Measurements from ENCODE around the gene GNAO1.
"Not testable (repeated sequence)": the region's sequence is repeated elsewhere in the genome, so short reads cannot be mapped to it uniquely, and the experiment has no call there.

GNAO1 gene

DNA sequence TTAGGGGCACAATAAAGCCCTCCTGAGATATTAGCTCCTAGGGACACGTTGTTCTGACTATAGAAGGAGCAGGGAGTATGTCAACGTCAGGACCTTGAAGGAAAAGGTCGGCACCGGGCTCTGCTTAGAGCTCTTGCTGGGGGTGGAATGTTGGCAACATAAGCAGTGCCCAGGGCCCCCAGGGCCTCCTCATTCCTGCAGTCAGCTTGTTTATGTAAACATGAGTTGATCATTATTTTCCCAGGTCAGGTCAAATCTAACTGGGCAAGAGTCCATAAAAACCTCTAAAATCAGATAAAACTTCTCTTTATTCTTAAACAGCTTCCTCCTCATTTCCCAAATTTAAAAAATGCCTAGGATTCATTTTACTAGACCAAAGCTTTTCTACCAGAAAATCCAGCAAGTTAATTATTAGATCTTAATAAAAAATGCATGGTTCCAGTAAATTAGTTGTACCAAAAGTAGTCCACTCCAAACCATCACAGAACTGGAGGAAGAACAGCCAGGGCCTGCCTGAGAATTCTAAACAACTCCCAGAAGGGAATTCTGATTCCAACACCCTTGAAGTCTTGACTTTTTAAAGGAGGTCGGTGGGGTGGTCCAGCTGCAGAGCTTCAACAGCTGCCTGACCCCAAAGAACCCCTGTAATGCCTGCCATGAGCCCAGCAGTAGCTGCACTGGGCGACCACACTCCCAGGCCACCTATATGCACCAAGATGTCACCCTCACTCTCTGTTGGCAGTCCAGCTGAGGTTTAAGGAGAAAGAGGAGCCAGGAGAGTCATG is 179.8 kb downstream of the GNAO1 start:
- DNase-seq, result no peak

DNA sequence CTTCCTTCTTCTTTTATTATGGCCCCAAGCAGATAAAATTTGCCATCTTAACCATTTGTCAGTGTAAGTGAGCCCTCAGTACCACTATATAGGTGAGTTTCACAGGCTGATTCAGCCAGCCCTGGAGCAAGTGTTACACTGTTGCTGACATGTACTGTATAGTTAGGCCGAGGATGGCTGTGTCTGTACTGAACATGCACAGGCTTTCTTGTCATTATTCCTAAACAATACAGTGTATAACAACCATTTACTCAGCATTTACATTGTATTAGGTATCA is 180.3 kb downstream of the GNAO1 start:
- no peak for DNase-seq

DNA sequence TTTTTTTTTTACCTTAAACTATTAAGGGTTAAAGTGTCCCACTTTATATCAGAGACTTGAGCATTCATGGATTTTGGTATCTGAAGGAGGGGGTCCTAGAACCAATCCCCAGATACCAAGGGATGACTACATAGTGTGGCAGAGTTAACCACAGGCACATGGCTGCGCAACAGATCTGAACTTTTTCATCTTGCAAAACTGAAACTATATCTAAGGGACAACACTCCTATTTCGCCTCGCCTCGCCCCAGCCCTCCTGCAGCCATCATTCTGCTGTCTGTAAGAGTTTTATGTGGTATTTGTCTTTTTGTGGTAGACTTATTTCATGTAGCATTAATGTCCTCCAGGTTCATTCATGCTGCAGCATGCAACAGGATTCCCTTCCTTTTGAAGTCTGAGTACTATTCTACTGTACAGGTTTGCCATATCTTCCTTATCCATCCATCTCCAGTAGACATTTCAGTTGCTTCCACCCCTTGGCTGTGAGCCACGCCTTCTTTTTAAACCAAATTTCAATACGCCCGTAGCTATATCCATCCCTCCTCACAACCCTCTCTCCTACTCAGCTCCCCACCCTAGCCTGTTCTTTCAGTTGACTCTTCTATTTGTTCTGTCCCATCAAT is 180.8 kb downstream of the GNAO1 start:
- DNase-seq, result no peak

DNA sequence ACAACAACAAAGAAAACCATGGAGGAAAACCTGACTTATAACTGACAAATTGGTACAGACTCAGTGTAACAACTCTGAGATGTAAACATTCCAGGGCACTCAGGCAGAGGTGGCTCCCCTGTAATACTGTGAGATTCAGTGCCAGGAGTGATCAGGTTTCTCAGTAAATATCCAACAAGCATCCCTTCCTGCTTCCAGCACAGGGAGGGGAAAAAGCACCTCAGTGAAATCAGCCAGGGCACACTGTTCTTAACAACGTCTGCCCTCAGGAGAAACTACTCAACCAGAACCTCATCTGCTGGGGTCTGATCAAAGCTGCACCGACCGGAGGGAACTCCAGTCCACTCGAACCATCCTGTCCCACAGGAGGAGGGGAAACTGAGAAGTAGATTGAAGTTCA is 181.7 kb downstream of the GNAO1 start:
- no peak for DNase-seq

DNA sequence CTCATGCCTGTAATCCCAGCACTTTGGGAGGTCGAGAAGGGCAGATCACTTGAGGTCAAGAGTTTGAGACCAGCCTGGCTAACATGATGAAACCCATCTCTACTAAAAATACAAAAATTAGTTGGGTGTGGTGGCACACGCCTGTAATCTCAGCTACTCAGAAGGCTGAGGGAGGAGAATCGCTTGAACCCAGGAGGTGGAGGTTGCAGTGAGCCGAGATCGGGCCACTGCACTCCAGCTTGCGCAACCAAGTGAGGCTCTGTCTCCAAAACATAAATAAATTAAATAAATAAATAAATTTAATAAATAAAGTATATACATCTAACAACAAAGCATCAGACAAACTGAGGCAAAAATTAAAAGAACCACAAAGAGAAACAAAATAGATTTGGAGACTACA is 184.5 kb downstream of the GNAO1 start:
- not testable (repeated sequence) for DNase-seq

DNA sequence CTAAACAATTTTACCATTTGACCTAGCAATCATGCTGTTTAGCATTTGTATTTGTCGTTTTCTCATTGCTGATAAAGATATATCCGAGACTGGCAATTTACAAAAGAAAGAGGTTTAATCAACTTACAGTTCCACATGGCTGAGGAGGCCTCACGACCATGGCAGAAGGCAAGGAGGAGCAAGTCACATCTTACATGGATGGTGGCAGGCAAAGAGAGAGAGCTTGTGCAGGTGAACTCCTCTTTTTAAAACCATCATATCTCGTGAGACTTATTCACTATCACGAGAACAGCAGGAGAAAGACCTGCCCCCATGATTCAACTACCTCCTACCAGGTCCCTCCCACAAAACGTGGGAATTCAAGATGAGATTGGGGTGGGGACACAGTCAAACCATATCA is 187.8 kb downstream of the GNAO1 start:
- DNase-seq, result not testable (repeated sequence)

DNA sequence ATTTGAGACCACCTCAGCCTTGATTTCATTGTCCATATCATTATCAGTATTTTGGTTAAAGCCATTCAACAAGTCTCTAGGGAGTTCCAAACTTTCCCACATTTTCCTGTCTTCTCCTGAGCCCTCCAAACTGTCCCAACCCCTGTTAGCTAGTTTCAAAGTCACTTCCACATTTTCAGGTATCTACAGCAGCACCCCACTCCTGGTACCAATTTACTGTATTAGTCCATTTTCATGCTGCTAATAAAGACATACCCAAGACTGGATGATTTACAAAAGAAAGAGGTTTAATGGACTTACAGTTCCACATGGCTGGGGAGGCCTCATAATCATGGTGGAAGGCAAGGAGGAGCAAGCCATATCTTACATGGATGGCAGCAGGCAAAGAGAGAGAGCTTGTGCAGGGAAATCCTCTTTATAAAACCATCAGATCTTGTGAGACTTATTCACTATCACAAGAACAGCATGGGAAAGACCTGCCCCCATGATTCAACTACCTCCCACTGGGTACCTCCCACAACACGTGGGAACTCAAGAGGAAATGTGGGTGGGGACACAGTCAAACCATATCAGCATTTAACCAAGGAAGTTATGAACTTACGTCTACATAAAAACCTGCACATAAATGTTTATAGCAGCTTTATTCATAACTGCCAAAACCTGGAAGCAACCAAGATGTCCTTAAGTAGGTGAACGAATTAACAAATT is 189.6 kb downstream of the GNAO1 start:
- DNase-seq, result not testable (repeated sequence)

DNA sequence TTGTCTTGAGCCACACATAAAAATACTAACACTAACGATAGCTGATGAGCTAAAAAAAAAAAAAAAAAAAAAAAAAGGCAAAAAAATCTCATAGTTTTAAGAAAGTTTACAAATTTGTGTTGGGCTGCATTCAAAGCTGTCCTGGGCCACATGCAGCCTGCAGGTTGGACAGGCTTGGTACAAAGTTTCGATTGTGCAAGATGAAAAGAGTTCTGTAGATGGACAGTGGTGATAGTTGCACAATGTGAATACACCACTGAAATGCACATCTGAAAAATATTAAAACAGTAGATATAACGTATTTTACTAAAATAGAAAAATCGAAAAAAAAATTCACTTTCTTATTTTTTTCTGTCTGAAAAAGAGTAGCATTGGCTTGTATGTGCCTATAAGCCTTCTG is 191.2 kb downstream of the GNAO1 start:
- no peak for DNase-seq

DNA sequence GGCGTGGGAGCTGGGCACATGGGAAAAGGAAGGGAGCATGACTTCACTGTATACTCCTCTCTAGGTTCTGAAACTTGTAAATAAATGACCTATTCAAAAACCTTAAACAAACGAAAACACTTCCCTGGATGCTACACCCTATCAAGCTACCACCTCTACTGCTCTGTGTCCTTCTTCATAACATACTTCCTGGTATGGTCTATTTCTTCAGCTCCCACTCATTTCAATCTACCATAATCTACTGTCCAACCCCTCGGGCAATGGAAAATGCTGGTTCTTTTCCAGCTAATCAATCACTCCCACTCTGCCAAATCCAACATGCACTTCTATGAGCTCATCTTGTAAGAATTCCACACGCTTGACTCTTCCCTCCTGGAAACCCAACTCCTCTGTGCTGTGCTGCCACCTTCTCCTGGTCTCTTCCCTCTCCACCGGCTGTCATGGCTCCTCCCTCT is 191.6 kb downstream of the GNAO1 start:
- DNase-seq, result no peak

DNA sequence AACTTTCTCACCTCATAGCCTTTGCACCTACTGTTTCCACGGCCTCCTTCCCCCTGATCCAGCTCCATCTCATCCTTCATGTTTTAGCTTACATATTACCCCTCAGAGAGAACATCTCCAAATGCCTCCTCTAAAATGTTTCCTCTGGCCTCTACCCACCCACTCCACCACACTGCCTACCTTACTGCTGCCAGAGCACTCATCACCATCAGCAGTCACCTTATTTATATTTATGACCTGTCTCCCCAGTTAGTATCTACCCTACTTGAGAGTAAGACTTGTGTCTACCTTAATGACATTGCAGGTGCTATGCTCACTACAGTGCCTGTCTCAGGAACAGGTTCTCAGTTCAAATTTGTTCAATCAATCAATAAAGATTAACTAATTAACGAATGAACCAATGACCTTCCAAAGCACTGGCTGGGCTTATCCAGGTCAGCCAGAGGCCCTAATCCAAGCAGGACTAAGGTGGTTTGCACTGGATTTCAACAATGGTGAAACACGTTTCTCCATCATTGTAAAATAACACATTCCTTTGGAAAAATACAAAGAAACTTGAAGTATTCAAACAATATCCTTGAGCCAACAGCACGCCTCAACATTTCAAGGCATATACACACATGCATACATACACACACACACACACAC is 192.9 kb downstream of the GNAO1 start:
- no peak for DNase-seq

DNA sequence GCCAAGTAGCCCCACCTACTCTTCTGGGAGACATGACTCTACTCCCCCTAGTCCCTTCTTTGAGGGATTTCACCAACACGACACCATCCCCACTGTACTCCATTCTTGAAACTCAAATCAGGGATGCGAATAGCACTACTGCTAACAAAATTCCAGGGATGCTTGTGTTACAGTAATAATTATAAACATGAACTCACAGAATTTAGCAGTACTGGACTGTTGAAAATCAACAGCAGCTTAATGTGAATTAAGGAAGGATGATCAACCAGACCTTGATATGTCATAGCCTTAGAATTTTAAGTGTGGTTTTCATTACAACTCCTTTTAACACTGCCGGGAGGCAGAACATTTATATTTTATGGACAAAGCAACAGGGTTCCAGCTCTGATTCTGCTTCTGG is 196.1 kb downstream of the GNAO1 start:
- DNase-seq, result no peak

DNA sequence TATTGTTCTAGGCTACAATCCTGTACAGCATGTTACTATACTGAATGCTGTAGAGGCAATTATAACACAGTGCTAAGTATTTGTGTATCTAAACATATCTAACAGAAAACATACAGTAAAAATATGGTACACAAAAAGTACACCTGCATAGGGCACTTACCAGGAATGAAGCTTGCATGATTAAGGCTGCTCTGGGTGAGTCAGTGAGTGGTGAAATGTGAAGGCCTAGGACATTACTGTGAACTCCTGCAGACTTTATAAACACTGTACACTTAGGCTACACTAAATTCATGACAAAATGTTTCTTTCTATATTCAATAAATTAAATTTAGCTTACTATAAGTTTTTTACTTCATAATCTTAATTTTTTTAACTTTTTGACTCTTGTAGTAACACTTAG is 196.9 kb downstream of the GNAO1 start:
- no peak for DNase-seq

DNA sequence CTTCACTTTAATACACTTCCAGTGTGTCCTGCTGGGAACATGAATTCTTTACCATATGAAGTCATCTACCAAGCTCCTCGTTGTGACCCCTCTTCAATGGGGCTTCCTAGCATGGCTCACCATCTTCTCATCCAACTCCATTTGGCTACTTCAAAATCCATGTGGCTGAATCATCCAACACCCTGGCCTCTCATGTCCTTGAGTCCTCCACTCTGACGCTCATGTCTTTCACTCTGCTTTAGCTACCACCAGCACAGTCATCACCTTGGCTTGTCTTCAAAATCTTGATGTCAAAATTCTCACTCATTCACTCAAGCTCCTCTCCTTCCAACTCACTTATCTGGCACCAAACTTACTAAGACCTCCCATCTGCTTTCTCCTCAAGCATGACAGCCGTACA is 198.3 kb downstream of the GNAO1 start:
- no peak for DNase-seq

DNA sequence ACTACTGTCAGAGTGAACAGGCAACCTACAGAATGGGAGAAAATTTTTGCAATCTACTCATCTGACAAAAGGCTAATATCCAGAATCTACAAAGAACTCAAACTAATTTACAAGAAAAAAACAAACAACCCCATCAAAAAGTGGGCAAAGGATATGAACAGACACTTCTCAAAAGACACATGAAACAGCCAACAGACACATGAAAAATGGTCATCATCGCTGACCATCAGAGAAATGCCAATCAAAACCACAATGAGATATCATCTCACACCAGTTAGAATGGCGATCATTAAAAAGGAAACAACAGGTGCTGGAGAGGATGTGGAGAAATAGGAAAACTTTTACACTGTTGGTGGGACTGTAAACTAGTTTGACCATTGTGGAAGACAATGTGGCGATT is 205.4 kb downstream of the GNAO1 start:
- DNase-seq, result not testable (repeated sequence)

DNA sequence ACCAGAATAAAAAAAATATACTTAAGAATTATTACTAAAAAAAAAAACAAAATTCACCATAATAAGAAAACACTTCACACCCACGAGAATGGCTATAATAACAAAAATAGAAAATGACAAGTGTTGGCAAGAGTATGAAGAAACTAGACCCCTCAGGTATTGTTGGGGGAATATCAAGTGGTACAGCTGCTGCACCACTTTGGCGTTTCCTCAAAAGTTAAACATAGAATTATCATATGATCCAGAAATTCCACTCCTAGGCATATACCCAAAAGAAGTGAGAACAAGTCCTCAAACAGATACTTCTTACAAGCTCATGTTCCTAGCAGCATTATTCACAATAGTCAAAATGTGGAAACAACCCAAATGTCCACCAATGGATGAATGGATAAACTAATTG is 207.8 kb downstream of the GNAO1 start:
- DNase-seq, result no peak

DNA sequence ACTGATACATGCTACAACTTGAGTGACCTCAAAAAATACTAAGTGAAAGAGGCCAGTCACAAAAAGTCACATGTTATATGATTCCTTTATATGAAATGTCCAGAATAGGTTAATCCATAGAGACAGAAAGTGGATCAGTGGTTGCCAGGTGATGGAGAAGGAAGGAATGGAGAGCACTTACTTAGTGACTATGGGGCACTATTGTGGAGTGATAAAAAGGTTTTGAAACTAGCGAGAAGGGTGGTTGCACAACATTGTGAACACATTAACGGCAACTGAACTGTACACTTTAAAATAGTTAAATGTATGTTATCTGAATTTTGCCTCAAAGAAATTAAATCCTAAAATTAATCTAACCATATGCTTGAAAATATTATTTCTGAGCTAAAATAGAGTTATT is 208.2 kb downstream of the GNAO1 start:
- DNase-seq, result no peak

DNA sequence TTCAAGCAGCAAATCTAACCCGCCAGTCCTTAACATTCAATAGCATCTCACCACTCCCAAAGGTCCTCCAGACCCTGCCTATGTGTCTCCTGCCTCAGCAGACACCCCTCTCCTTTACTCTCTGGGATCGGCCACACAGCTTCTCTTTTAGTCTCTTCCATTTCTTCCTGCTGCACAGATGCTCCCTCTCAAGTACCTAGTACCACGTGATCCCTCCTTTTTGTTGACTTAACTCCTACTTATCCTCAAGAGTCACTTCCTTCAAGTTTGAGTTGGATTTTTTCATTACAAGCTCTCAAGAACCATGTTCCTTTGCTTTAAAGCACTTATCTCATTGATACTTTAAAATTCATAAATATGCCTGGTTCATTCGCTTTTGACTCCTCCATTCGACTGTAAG is 209.2 kb downstream of the GNAO1 start:
- DNase-seq, result no peak

DNA sequence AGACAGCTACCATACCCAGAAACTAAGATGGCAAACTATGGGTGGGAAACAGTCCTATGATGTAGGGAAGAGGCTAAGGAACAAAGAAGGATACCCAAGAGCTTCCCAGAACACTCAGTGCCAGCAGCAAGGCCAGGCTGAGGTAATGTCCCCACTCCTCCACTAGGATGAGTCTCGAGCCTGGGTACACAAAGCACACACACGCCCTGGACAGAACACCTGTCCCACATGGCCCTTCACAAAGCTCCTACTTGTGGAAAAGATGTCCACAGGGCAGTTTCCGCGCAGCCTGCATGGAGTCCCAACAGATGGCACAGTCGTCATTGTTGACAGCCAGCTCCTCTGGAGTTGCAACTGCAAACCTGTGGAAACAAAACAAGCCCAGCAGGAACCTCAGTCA is 210.2 kb downstream of the GNAO1 start:
- peak in 1 of 2 experiments; percentile 18 for DNase-seq

DNA sequence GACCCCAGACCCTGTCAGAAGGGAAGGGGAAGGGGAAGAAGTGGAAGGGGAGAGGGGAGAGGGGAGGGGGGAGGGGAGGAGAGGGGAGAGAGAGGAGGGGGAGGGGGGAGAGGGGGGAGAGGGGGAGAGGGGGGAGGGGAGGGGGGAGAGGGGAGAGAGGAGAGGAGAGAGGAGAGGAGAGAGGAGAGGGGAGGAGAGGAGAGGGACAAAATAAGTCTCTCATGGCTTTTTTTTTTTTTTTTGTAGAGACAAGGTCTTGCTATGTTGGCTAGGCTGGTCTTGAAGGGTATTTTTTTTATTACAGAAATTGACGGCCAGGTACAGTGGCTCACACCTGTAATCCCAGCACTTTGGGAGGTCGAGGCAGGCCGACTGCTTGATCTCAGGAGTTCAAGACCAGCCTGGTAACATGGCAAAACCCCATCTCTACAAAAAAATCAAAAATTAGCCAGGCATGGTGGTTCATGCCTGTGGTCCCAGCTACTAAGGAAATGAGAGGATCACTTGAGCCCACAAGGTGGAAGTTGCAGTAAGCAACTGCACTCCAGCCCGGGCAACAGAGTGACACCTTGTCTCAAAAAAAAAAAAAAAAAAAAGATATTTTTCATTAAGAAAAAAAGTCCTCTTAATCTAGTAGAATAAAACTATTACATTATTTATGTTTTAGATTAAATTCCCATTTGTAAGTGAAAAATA is 214.8 kb downstream of the GNAO1 start:
- DNase-seq, result no peak
